GM12874 (cell line): ENCODE results near the gene RABGAP1L.

Source experiments
- TF ChIP-seq, protein P1 (sequence below): IDR thresholded peaks from 2 replicates; pipeline ENCODE4 v1.5.1; 2011; ENCODE audit warnings: low read depth, mild to moderate bottlenecking, control low read depth, low read length, moderate library complexity; ENCODE audit not compliant: insufficient read depth

The RABGAP1L gene

DNA sequence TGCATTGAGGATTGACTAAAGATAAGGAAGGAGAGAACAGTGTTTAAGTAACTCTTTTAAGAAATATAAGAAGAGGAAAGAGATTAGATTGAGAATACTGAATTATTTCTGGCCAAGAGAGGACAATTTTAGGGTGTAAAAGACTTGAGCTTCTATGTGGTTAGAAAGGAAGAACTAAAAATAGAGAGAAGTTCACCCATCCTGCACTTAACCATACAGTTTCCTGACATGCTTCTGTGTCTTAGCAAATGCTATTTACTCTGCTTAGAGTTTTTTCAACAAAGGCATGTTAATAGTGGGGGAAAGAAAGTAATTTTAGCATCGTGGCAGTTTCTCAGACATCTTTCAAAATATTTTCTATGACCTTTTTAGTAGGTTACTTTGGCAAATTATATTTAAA is 165.6 kb downstream of the RABGAP1L start:
- TF ChIP-seq, protein P1, sequence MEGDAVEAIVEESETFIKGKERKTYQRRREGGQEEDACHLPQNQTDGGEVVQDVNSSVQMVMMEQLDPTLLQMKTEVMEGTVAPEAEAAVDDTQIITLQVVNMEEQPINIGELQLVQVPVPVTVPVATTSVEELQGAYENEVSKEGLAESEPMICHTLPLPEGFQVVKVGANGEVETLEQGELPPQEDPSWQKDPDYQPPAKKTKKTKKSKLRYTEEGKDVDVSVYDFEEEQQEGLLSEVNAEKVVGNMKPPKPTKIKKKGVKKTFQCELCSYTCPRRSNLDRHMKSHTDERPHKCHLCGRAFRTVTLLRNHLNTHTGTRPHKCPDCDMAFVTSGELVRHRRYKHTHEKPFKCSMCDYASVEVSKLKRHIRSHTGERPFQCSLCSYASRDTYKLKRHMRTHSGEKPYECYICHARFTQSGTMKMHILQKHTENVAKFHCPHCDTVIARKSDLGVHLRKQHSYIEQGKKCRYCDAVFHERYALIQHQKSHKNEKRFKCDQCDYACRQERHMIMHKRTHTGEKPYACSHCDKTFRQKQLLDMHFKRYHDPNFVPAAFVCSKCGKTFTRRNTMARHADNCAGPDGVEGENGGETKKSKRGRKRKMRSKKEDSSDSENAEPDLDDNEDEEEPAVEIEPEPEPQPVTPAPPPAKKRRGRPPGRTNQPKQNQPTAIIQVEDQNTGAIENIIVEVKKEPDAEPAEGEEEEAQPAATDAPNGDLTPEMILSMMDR, result no peak

DNA sequence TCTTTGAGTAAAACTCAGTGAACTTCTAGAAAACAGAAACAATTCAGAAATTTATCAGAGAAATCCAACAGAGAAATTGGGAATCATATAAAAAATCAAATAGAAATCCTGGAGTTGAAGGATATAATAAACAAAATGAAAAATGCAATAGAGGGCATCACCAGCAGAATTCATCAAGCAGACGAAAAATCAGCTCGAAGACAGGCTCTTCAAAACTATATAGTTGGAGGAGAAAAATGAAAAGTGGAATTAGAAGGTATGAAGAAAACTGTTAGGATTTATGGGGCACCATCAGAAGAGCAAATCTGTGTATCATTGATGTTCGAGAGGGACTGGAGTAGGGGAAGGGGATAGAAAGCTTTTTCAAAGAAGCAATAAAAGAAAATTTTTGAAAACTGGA is 167.0 kb downstream of the RABGAP1L start:
- TF ChIP-seq, protein P1, result no peak

DNA sequence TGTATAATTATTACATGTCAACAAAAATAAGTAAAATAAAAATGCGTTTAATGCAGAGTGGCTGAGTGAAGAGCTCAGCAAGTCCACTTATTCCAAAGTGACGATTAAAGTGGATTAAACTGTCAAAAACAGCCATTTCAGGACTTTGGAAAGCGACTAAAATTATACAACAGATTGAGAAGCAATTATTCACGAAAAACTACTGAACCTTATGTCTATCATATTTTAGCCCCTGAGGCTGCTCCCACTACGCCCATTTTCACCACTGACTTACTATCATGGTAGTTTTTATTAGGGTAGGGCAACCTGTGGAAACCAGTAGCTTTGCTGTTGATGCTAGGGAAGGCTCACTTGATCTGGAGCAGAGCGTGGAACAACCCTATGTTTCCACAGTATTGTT is 174.1 kb downstream of the RABGAP1L start:
- TF ChIP-seq, protein P1, result no peak

DNA sequence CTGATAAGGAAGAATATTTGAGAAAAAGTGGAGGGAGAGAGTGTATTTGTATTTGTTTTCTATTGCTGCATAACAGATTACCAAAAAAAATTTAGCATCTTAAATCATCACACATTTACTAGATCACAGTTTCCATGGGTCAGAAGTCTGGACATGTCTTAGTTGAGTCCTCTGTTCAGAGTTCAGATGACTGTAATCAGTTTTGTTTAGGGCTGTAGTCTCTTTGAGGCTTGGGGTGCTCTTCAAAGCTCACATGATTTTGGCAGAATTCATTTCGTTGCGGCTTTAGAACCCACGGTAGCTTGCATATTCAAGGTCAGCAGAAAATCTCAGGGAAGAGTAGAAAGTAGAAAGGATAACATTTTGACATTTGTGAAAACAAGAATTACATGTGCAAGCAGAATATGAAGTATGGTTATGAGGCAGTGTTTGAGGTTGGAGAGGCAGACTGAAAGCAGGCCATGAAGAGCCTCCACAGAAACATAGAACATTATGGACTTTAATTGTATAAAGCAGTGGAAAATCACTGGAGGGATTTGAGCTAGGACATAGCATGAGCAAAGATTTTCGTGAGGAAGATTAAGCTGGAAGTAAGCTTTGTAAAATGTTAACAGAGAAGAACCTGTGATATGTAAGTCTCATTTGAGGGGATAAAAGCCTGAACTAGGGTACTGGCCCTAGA is 177.8 kb downstream of the RABGAP1L start:
- TF ChIP-seq, protein P1, result no peak

DNA sequence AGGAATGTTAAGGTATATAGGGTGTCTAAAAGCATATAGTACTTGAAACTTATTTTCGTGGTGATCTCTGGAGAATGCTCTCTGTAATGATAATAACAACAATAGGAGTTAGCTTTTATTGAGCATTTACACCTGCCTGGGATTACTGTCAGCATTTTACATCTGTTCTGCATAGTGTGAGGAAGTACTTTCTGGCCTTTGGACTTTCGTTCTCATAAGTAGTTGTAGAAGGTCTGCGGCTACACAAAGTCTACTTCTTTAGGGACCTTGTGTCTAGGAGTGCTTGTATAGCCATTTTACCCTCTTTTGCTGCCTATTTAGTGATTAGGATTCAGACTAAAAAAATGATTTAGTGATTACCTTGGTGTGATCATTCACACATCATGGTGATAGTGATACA is 184.8 kb downstream of the RABGAP1L start:
- TF ChIP-seq, protein P1, result no peak

DNA sequence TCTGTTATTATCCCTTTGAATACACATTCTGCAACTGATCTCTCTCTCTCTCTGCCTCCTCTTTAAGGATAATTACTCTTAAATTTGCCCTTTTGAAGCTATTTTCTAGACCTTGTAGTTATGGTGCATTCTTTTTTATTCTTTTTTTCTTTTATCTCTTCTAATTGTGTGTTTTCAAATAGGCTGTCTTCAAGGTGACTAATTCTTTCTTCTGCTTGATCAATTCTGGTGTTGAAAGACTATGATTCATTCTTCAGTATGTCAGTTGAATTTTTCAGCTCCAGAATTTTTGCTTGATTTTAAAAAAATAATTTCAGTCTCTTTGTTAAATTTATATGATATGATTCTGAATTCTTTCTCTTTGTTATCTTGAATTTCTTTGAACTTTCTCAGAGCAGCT is 192.8 kb downstream of the RABGAP1L start:
- TF ChIP-seq, protein P1, result no peak

DNA sequence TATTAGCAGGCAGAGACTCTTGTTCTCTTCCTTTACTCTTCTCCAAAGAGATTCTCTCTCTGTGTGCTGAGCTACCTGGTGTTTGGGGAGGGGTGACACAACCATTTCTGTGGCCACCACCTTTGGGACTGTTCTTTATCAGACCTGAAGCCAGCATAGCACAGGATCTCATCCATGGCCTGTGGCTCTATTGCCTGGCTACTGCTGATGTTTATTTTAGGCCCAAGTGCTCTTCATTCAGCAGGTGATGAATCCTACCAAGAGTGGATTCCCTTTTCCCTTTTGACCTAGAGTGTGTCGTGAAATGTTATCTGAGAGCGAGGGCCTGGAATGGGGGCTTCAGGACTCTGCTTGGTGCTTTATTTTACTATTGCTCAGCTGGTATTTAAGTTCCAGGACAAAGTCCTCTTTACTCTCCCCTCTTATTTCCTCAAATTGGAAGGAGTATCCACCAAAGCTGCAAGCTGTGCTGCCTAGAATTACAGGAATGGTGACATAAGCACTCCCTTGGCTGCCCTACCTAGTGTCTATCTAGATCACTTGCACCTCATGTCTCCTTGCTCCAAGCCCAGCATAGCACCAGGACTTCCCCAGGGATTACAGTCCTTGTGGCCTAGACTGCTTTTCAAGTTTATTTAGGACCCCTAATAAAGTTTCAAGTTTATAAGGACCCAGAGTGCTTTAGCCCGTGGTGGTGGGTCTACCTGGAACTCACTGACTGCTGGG is 193.7 kb downstream of the RABGAP1L start:
- TF ChIP-seq, protein P1, result no peak
